WERI-Rb-1 (cell line): ENCODE data around the gene SH3RF3.

Experiments
- DNase-seq: peaks from one replicate; pipeline ENCODE4 v3.0.0-alpha.2; 2020
- H3K27ac ChIP-seq: fragments of 250-450 bp; sonication (Bioruptor Pico); 2 replicates; pipeline ENCODE4 v1.5.1; 2020; ENCODE audit warnings: mild to moderate bottlenecking, moderate library complexity
- H3K27me3 ChIP-seq: fragments of 250-450 bp; sonication (Bioruptor Pico); 2 replicates; pipeline ENCODE4 v1.5.1; 2021; ENCODE audit warnings: mild to moderate bottlenecking, low read depth, moderate library complexity; ENCODE audit not compliant: insufficient read depth, severe bottlenecking
- H3K36me3 ChIP-seq: fragments of 250-450 bp; sonication (Bioruptor Pico); 2 replicates; pipeline ENCODE4 v1.5.1; 2020; ENCODE audit warnings: mild to moderate bottlenecking, moderate library complexity
- H3K4me3 ChIP-seq: 2 replicates; pipeline ENCODE4 v1.5.1; 2011; ENCODE audit warnings: low read depth, mild to moderate bottlenecking, control low read depth, low read length
- H3K9me3 ChIP-seq: fragments of 250-450 bp; sonication (Bioruptor Pico); 2 replicates; pipeline ENCODE4 v1.5.1; 2021; ENCODE audit warnings: mild to moderate bottlenecking, moderate library complexity; ENCODE audit not compliant: severe bottlenecking
- CTCF ChIP-seq: IDR thresholded peaks from 2 replicates; pipeline ENCODE4 v1.5.1; 2011; ENCODE audit warnings: low read depth, mild to moderate bottlenecking, control low read depth, inconsistent platforms, low read length

SH3RF3 gene

GRCh38 chr2:109396202-109397180 lies 267.5 kb downstream of the SH3RF3 start:
- H3K4me3 ChIP-seq = no peak overlapping the region
- no peak overlapping the region for H3K27ac ChIP-seq
- peak; percentile 21 for DNase-seq
- H3K36me3 ChIP-seq = no peaks in the 10 kb centered on the region
- TF ChIP-seq CTCF = peak; percentile 35; the same call in 1 of the 2 replicates
- H3K27me3 ChIP-seq = no peaks in the 10 kb centered on the region
- H3K9me3 ChIP-seq = no peaks in the 10 kb centered on the region

GRCh38 chr2:109397893-109398292 lies 268.9 kb downstream of the SH3RF3 start:
- no peak for DNase-seq
- TF ChIP-seq CTCF = no peak
- Histone ChIP-seq H3K9me3 (no peaks in the 10 kb centered on the region), H3K27me3 (no peaks in the 10 kb centered on the region), H3K36me3 (no peaks in the 10 kb centered on the region), H3K27ac (no peak overlapping the region), H3K4me3 (no peak overlapping the region)

- Histone ChIP-seq H3K27me3 (no peaks in the 10 kb centered on the region), H3K27ac (no peak overlapping the region), H3K9me3 (no peaks in the 10 kb centered on the region), H3K4me3 (no peak overlapping the region), H3K36me3 (no peaks in the 10 kb centered on the region)
- no peak for TF ChIP-seq CTCF
- DNase-seq = no peak
Measured at GRCh38 chr2:109398366-109399015, 269.5 kb downstream of the SH3RF3 start.

GRCh38 chr2:109399066-109399465 lies 270.1 kb downstream of the SH3RF3 start:
- Histone ChIP-seq H3K36me3 (no peaks in the 10 kb centered on the region), H3K4me3 (no peak overlapping the region), H3K27ac (no peak overlapping the region), H3K9me3 (no peaks in the 10 kb centered on the region), H3K27me3 (no peaks in the 10 kb centered on the region)
- DNase-seq = no peak
- TF ChIP-seq CTCF = no peak

GRCh38 chr2:109400102-109400501 lies 271.1 kb downstream of the SH3RF3 start:
- Histone ChIP-seq H3K4me3 (no peak overlapping the region), H3K27ac (no peak overlapping the region), H3K9me3 (no peaks in the 10 kb centered on the region), H3K36me3 (no peaks in the 10 kb centered on the region), H3K27me3 (no peaks in the 10 kb centered on the region)
- DNase-seq = no peak
- TF ChIP-seq CTCF = no peak
